GM12878 (cell line): ENCODE data around the gene ATP2A3. TPM values are rescaled to one million over a fixed set of nuclear protein-coding genes. Genes with fewer than 3 reads are reported as not detected.

Experiments
- ATAC-seq: fragments of 200-7000 bp; cut with Tn5 transposase; 3 replicates; pipeline ENCODE4 v1.9.1; 2020; ENCODE audit warnings: mild to moderate bottlenecking, moderate library complexity
- BruUV-seq: library from RNA; stranded (reverse); fragments of 400-500 nt; replicated peaks from 2 replicates; lab custom pipeline; 2021; lab: Mats Ljungman, UMichigan
- CTCF ChIA-PET: fragments of 300-600 bp; sonication (Branson Sonifier 250); formaldehyde crosslinking; extraction: SDS; loops from one replicate; lab custom pipeline; 2021; ENCODE audit warnings: inconsistent platforms; lab: Yijun Ruan, JAX
- POLR2A ChIA-PET: fragments of 350-600 bp; formaldehyde crosslinking; extraction: SDS; loops from one replicate; lab custom pipeline; 2021; ENCODE audit warnings: inconsistent platforms; lab: Charles Lee
- RAD21 ChIA-PET: fragments of 300-600 bp; sonication (Branson Sonifier 250); formaldehyde crosslinking; loops from one replicate; lab custom pipeline; 2023; ENCODE audit warnings: antibody characterized with exemption; ENCODE audit not compliant: unreplicated experiment; lab: Charles Lee
- SMC1A ChIA-PET: fragments of 300-600 bp; sonication (Branson Sonifier 250); formaldehyde crosslinking; loops from one replicate; lab custom pipeline; 2023; ENCODE audit not compliant: unreplicated experiment, uncharacterized antibody; lab: Charles Lee
- DNase-seq: peaks from one replicate; pipeline ENCODE4 v3.0.0-alpha.2; 2011; ENCODE audit warnings: low read depth, low spot score
- FAIRE-seq: peaks from 3 replicates; lab custom pipeline; 2011; peaks lifted over from hg19 to GRCh38; lab: Jason Lieb, UNC
- H2AFZ ChIP-seq: 2 replicates; pipeline ENCODE4 v1.6.0; 2011; ENCODE audit warnings: low read depth, low read length, control low read depth; ENCODE audit not compliant: control insufficient read depth
- H3K27ac ChIP-seq: 2 replicates; pipeline ENCODE4 v1.5.1; 2011; ENCODE audit warnings: control low read depth; ENCODE audit not compliant: control insufficient read depth, insufficient read depth
- H3K27me3 ChIP-seq, 2 experiments: replicated peaks in 1 of 2; 2 replicates each; pipeline versions ENCODE4 v1.6.0 to v1.6.1; 2011; ENCODE audit warnings: low read length in 1 of 2; ENCODE audit not compliant: control insufficient read depth in 2 of 2, insufficient read depth in 2 of 2
- H3K36me3 ChIP-seq, 2 experiments: 2 replicates each; pipeline ENCODE4 v1.5.1; 2011; ENCODE audit warnings: low read length in 1 of 2; ENCODE audit not compliant: control insufficient read depth in 2 of 2, insufficient read depth in 2 of 2
- H3K4me1 ChIP-seq: 2 replicates; pipeline ENCODE4 v1.6.1; 2011; ENCODE audit warnings: mild to moderate bottlenecking, low read length, moderate library complexity, mixed read lengths; ENCODE audit not compliant: control insufficient read depth, insufficient read depth
- H3K4me2 ChIP-seq: 2 replicates; pipeline ENCODE4 v1.6.0; 2011; ENCODE audit warnings: control low read depth; ENCODE audit not compliant: control insufficient read depth, insufficient read depth
- H3K4me3 ChIP-seq: fragments of 200-600 bp; sonication (generic); 2 replicates; pipeline ENCODE4 v1.5.1; 2016
- H3K79me2 ChIP-seq: 2 replicates; pipeline ENCODE4 v1.6.0; 2011; ENCODE audit warnings: low read length; ENCODE audit not compliant: control insufficient read depth, insufficient read depth
- H3K9ac ChIP-seq: 2 replicates; pipeline ENCODE4 v1.8.0; 2011; ENCODE audit warnings: low read length, control low read depth, mixed read lengths; ENCODE audit not compliant: control insufficient read depth, insufficient read depth
- H3K9me3 ChIP-seq: replicated peaks from 3 replicates; pipeline ENCODE4 v1.5.1; 2011; ENCODE audit warnings: mild to moderate bottlenecking, low read length; ENCODE audit not compliant: control insufficient read depth, insufficient read depth
- H4K20me1 ChIP-seq: 2 replicates; pipeline ENCODE4 v1.6.0; 2011; ENCODE audit not compliant: control insufficient read depth, insufficient read depth
- ASH2L ChIP-seq: fragments of 300-600, 200-600 bp; sonication (generic); IDR thresholded peaks from 2 replicates; pipeline ENCODE4 v1.6.1; 2017; ENCODE audit warnings: low read depth, mild to moderate bottlenecking, borderline replicate concordance
- ATF3 ChIP-seq: IDR thresholded peaks from 2 replicates; pipeline ENCODE4 v1.6.1; 2011; ENCODE audit warnings: low read depth, mild to moderate bottlenecking, low read length, moderate library complexity, borderline replicate concordance; ENCODE audit errors: extremely low read depth
- BACH1 ChIP-seq: fragments of 450-650 bp; IDR thresholded peaks from 2 replicates; pipeline ENCODE4 v1.6.1; 2017; ENCODE audit warnings: mild to moderate bottlenecking, borderline replicate concordance
- EGR1 ChIP-seq, 2 experiments: IDR thresholded peaks; 1 replicate in 1 of 2; 2 replicates in 1 of 2; pipeline ENCODE4 v1.6.1; 2011 to 2012; ENCODE audit warnings: low read depth in 2 of 2, low read length in 2 of 2, borderline replicate concordance in 1 of 2, mild to moderate bottlenecking in 1 of 2, moderate library complexity in 1 of 2
- GABPA ChIP-seq: IDR thresholded peaks from 2 replicates; pipeline ENCODE4 v1.6.1; 2014; ENCODE audit warnings: antibody characterized with exemption, low read depth, mild to moderate bottlenecking, inconsistent platforms
- IRF5 ChIP-seq: fragments of 450-650 bp; IDR thresholded peaks from 2 replicates; pipeline ENCODE4 v1.6.1; 2017; ENCODE audit warnings: borderline replicate concordance
- KLF5 ChIP-seq: fragments of 450-650 bp; IDR thresholded peaks from 2 replicates; pipeline ENCODE4 v1.6.1; 2014; ENCODE audit warnings: mild to moderate bottlenecking; ENCODE audit not compliant: partially characterized antibody
- NFIC ChIP-seq: IDR thresholded peaks from 2 replicates; pipeline ENCODE4 v1.6.1; 2012; ENCODE audit warnings: low read depth, mild to moderate bottlenecking, inconsistent platforms, low read length, moderate library complexity
- PAX8 ChIP-seq: fragments of 450-650 bp; IDR thresholded peaks from 2 replicates; pipeline ENCODE4 v1.6.1; 2017; ENCODE audit warnings: mild to moderate bottlenecking, moderate library complexity
- POU2F2 ChIP-seq: IDR thresholded peaks from 3 replicates; pipeline ENCODE4 v1.6.1; 2011; ENCODE audit warnings: low read depth, mild to moderate bottlenecking, low read length, borderline replicate concordance
- ZBTB33 ChIP-seq: fragments of 450-650 bp; IDR thresholded peaks from 2 replicates; pipeline ENCODE4 v1.6.1; 2017; ENCODE audit warnings: mild to moderate bottlenecking
- ZBTB40 ChIP-seq: fragments of 450-650 bp; IDR thresholded peaks from 2 replicates; pipeline ENCODE4 v1.6.1; 2016; ENCODE audit warnings: mild to moderate bottlenecking, moderate library complexity, borderline replicate concordance
- ZNF24 ChIP-seq: fragments of 450-650 bp; IDR thresholded peaks from 2 replicates; pipeline ENCODE4 v1.6.1; 2017; ENCODE audit warnings: antibody characterized with exemption, mild to moderate bottlenecking
- in situ Hi-C: fragments of 300-500 bp; cut with MboI; formaldehyde crosslinking; loops from 9 replicates; pipeline ENCODE4 v1.14.3; 2018; ENCODE audit warnings: mixed read lengths
- intact Hi-C: fragments of 100-400 bp; cut with micrococcal nuclease; formaldehyde crosslinking; loops from one replicate; pipeline ENCODE4 v1.14.2; 2022; ENCODE audit not compliant: unreplicated experiment
- polyA plus RNA-seq, 11 experiments: library from polyadenylated mRNA; depleted of rRNA in 4 of 11; unstranded in 6 of 11; stranded (reverse) in 5 of 11; fragments of >200 nt; fragmentation: Nextera tagmentation in 4 of 11; fragmentation: Illumina TruSeq in 1 of 11; extraction: Ambion mirVana in 4 of 11; extraction: Trizol in 1 of 11; gene quantifications; 1 replicate in 1 of 11; 2 replicates in 10 of 11; pipeline versions ENCODE4 v1.2.1 to v1.2.3, GENCODE V29; 2011 to 2016; ENCODE audit warnings: inconsistent platforms in 2 of 11, missing spikeins in 2 of 11, low read depth in 1 of 11
- total RNA-seq, 4 experiments: library from RNA; depleted of rRNA in 3 of 4; stranded (reverse); fragments of >200 nt in 3 of 4; fragmentation: Illumina TruSeq in 1 of 4; extraction: Trizol in 1 of 4; gene quantifications; 2 replicates each; pipeline versions ENCODE4 v1.2.1 to v1.2.3, GENCODE V29; 2013 to 2021

ATP2A3 gene
- total and polyA plus RNA-seq, 10 of the 15 experiments (the other 5 are each of a cell fraction or from before 2014, with no cell fraction given), result 1.0 to 99.2 (median 37.9) TPM

DNA sequence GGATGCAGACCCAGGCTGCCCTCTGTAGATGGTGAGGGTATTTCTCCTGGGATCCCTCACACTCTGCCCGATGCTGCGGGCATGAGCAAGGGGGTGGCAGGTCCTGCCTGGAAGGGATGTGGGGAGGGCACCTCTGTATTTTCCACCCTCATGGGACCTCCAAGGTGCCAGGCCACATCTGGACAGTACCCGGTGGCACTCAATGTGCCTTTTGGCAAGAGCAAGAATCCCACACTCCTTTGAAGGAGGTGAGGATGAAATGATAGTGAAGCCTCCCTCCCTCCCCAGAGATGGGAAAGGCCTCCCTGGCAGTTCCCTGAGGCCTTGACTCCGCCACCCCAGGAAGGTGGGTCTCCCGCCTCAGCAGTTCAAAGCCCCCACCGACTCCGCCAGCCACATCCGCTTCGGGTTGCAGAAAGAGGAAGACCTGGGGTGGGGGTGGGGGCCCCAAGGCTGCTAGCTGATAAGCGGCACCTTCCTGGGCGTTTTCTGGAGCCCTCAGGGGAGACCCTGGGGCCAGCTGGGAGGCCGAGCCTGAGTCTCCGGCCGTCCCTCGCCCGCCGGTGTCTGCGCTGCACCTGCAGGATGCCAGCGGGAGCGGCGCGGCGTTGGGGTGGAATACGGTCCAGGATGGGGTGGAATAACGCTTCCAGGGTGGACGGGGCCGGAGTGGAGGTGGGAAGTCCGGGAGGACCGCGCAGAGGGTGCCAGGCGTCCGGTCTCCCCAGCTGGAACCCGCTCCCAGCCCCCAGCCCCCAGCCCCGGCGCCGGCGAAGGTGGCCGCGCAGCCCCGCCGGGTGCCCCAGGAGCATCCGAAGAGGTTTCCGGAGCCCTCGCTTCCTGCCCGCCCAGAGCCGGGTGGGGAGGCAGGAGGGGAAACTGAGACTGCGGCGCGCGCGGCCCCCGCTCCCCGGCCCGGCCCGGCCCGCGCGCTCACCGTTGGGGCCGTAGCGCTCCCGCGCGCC lies 718 bp downstream of the ATP2A3 start (continued):
- no peak for TF ChIP-seq IRF5
- no peak for TF ChIP-seq ASH2L
- TF ChIP-seq PAX8, result no peak
- no peak for TF ChIP-seq NFIC
- TF ChIP-seq KLF5, result no peak
- TF ChIP-seq ZBTB33, result no peak

DNA sequence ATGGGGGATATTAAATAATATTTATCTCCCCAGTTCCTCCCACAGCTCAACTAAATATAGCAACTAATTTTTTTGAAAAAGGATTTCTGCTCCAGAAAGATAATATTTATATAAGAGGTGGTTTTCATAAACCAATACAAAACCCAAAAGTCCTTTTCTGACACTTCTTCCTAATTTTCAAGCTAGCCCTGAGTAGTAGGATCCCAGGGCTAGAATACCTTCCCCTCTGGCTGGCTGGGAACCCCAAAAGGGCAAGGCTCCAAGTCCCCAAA lies 1.3 kb downstream of the ATP2A3 start:
- H3K9ac ChIP-seq, result peak overlapping the region; percentile 74
- intact Hi-C loops, result loop anchor here (2.0 to 5.0 kb wide), 3 partner anchors 39 to 112 kb away; no protein-coding TSS in a partner anchor
- SMC1A ChIA-PET, result interaction anchor here (0.7 to 3.3 kb wide), 3 partner anchors 16 to 49 kb away, joined by 3 to 20 read pairs (median 5); partner anchors contain the start of gene P2RX1
- no peak for TF ChIP-seq EGR1 (IDR thresholded peaks at IDR 0.05; ENCODE audit: borderline replicate concordance in 1 of 2, low read depth in 2 of 2, low read length in 2 of 2)
- TF ChIP-seq ZNF24, result no peak
- no peak for TF ChIP-seq BACH1
- no peak for TF ChIP-seq POU2F2
- TF ChIP-seq ATF3, result no peak
- TF ChIP-seq GABPA, result no peak
- TF ChIP-seq ZBTB40, result no peak

More for the DNA sequence above, 1.3 kb downstream of the ATP2A3 start:
- ATAC-seq (no peak), DNase-seq (no peak), FAIRE-seq (no peak)
- H3K4me1 ChIP-seq, result peaks cover 46% of the 10 kb centered on the region
- ChIA-PET POLR2A (interaction anchor here (1.1 to 2.3 kb wide), 5 partner anchors 24 to 111 kb away, joined by 3 to 7 read pairs (median 3); partner anchors contain the start of gene P2RX1), RAD21 (interaction anchor here (0.9 to 4.3 kb wide), 4 partner anchors 49 to 123 kb away, joined by 3 to 26 read pairs (median 4); no protein-coding TSS in a partner anchor), CTCF (interaction anchor here (1.1 to 3.6 kb wide), 6 partner anchors 10 to 225 kb away, joined by 3 to 39 read pairs (median 4); partner anchors contain the start of gene P2RX1)
- peaks cover 44% of the 10 kb centered on the region for H3K79me2 ChIP-seq
- H3K27ac ChIP-seq, result peak overlapping the region; percentile 67
- in situ Hi-C loops, result no loop called here
- H3K4me3 ChIP-seq, result peak overlapping the region; percentile 90
- H3K4me2 ChIP-seq, result peak overlapping the region; percentile 97
- H3K27me3 ChIP-seq, result no peaks in the 10 kb centered on the region
- peaks cover 1 to 9% of the 10 kb centered on the region in 2 experiments; a peak in 2 of 4 replicates for H3K36me3 ChIP-seq
- H3K9me3 ChIP-seq, result no peaks in the 10 kb centered on the region
- H4K20me1 ChIP-seq, result no peaks in the 10 kb centered on the region; the same call in 1 of the 2 replicates
- TSS peak; percentile 69 for BruUV-seq
- H2AFZ ChIP-seq, result no peak overlapping the region
